GM12892 (cell line): ENCODE measurements around the gene UGT1A8.

ENCODE experiments used
- POLR2A ChIP-seq: IDR thresholded peaks from 2 replicates; pipeline ENCODE4 v1.6.1; 2011; ENCODE audit warnings: low read depth, low read length, control low read depth
- POLR2AphosphoS5 ChIP-seq: IDR thresholded peaks from 2 replicates; pipeline ENCODE4 v1.6.1; 2011; ENCODE audit warnings: low read depth, low read length, control low read depth
- TAF1 ChIP-seq: IDR thresholded peaks from 2 replicates; pipeline ENCODE4 v1.6.1; 2011; ENCODE audit warnings: low read depth, mild to moderate bottlenecking, control low read depth, low read length, borderline replicate concordance

- TF ChIP-seq POLR2A (no peak), POLR2AphosphoS5 (no peak), TAF1 (no peak)
These were observed 176.2 kb downstream of the UGT1A8 start for GRCh38 chr2:233793465-233794127.
